HEK293 (cell line): ENCODE data around the gene SYNE1.

ENCODE experiments used
- CTCF ChIA-PET: fragments of 350-600 bp; formaldehyde crosslinking; extraction: SDS; loops from one replicate; lab custom pipeline; 2021; ENCODE audit warnings: antibody characterized with exemption; lab: Yijun Ruan, JAX
- POLR2A ChIA-PET: fragments of 300-600 bp; formaldehyde crosslinking; extraction: SDS; loops from one replicate; lab custom pipeline; 2020; ENCODE audit warnings: antibody characterized with exemption, inconsistent platforms; lab: Yijun Ruan, JAX
- H3K27ac ChIP-seq: fragments of 200-500 bp; sonication (Bioruptor generic); 2 replicates; pipeline ENCODE4 v1.5.1; 2014; ENCODE audit warnings: low read depth, low read length, control low read depth, inconsistent platforms; ENCODE audit errors: extremely low read depth
- H3K36me3 ChIP-seq, 2 experiments: fragments of 200-500 bp in 1 of 2; sonication (Bioruptor generic) in 1 of 2; 1 replicate in 1 of 2; 2 replicates in 1 of 2; pipeline ENCODE4 v1.5.1; 2014 to 2017; ENCODE audit warnings: inconsistent platforms in 2 of 2, low read length in 2 of 2; ENCODE audit not compliant: control insufficient read depth in 2 of 2, insufficient read depth in 1 of 2
- H3K4me1 ChIP-seq: fragments of 200-500 bp; sonication (Bioruptor generic); 2 replicates; pipeline ENCODE4 v1.5.1; 2014; ENCODE audit warnings: mild to moderate bottlenecking, low read length, inconsistent platforms; ENCODE audit not compliant: control insufficient read depth, insufficient read depth
- H3K4me3 ChIP-seq: 2 replicates; pipeline ENCODE4 v1.5.1; 2011; ENCODE audit warnings: low read depth, mild to moderate bottlenecking, control low read depth, low read length, moderate library complexity
- H3K9me3 ChIP-seq: fragments of 200-500 bp; sonication (Bioruptor generic); 2 replicates; pipeline ENCODE4 v1.5.1; 2014; ENCODE audit warnings: low read depth, low read length, inconsistent platforms; ENCODE audit not compliant: control insufficient read depth, insufficient read depth
- HOXA7 ChIP-seq: sonication (generic); formaldehyde crosslinking; IDR thresholded peaks from 2 replicates; pipeline ENCODE4 v1.8.1; 2022; ENCODE audit warnings: missing genetic modification reagents, borderline replicate concordance
- KLF16 ChIP-seq: fragments of 450-650 bp; formaldehyde crosslinking; IDR thresholded peaks from 2 replicates; pipeline ENCODE4 v1.5.1; 2017; ENCODE audit warnings: missing biosample characterization, missing genetic modification characterization
- REPIN1 ChIP-seq: fragments of 450-650 bp; formaldehyde crosslinking; IDR thresholded peaks from 2 replicates; pipeline ENCODE4 v1.5.1; 2017; ENCODE audit warnings: missing biosample characterization, missing genetic modification characterization, low read depth
- SALL2 ChIP-seq: fragments of 450-650 bp; formaldehyde crosslinking; IDR thresholded peaks from 2 replicates; pipeline ENCODE4 v1.5.0; 2017; ENCODE audit warnings: missing biosample characterization, mild to moderate bottlenecking, missing genetic modification characterization, borderline replicate concordance
- SETDB1 ChIP-seq: IDR thresholded peaks from one replicate; pipeline ENCODE4 v1.6.1; 2017; ENCODE audit warnings: mild to moderate bottlenecking, low read length, moderate library complexity, mixed read lengths; ENCODE audit not compliant: insufficient read length
- ZBTB20 ChIP-seq: fragments of 450-650 bp; formaldehyde crosslinking; IDR thresholded peaks from 2 replicates; pipeline ENCODE4 v1.5.1; 2016; ENCODE audit warnings: missing biosample characterization, missing genetic modification characterization
- ZBTB7A ChIP-seq: fragments of 450-650 bp; formaldehyde crosslinking; IDR thresholded peaks from 2 replicates; pipeline ENCODE4 v1.5.1; 2016; ENCODE audit warnings: low read depth, missing biosample characterization, missing genetic modification characterization
- ZNF169 ChIP-seq: fragments of 450-650 bp; formaldehyde crosslinking; IDR thresholded peaks from 2 replicates; pipeline ENCODE4 v1.5.1; 2016; ENCODE audit warnings: missing biosample characterization, missing genetic modification characterization
- ZNF423 ChIP-seq: fragments of 450-650 bp; formaldehyde crosslinking; IDR thresholded peaks from 2 replicates; pipeline ENCODE4 v1.5.1; 2016; ENCODE audit warnings: missing biosample characterization, missing genetic modification characterization
- ZNF501 ChIP-seq: fragments of 450-650 bp; formaldehyde crosslinking; IDR thresholded peaks from 2 replicates; pipeline ENCODE4 v1.5.1; 2016; ENCODE audit warnings: missing biosample characterization, missing genetic modification characterization
- ZNF549 ChIP-seq: fragments of 450-650 bp; IDR thresholded peaks from 2 replicates; pipeline ENCODE4 v1.5.1; 2018; ENCODE audit warnings: missing biosample characterization, missing genetic modification characterization, mild to moderate bottlenecking, inconsistent platforms, moderate library complexity
- ZNF621 ChIP-seq: fragments of 450-650 bp; formaldehyde crosslinking; IDR thresholded peaks from 2 replicates; pipeline ENCODE4 v1.5.1; 2017; ENCODE audit warnings: missing biosample characterization, missing genetic modification characterization
- ZNF701 ChIP-seq: fragments of 450-650 bp; formaldehyde crosslinking; IDR thresholded peaks from 2 replicates; pipeline ENCODE4 v1.5.1; 2016; ENCODE audit warnings: missing biosample characterization, missing genetic modification characterization
- ZNF747 ChIP-seq: fragments of 450-650 bp; formaldehyde crosslinking; IDR thresholded peaks from 2 replicates; pipeline ENCODE4 v1.5.1; 2016; ENCODE audit warnings: missing biosample characterization, missing genetic modification characterization
- TF ChIP-seq, protein P1 (sequence below): fragments of 450-650 bp; formaldehyde crosslinking; IDR thresholded peaks from 2 replicates; pipeline ENCODE4 v1.5.1; 2016; ENCODE audit warnings: missing biosample characterization, missing genetic modification characterization
- TF ChIP-seq, protein P2 (sequence below): fragments of 450-650 bp; formaldehyde crosslinking; IDR thresholded peaks from 2 replicates; pipeline ENCODE4 v1.5.1; 2017; ENCODE audit warnings: missing biosample characterization, missing genetic modification characterization
- TF ChIP-seq, protein P3 (sequence below): fragments of 450-650 bp; formaldehyde crosslinking; IDR thresholded peaks from 2 replicates; pipeline ENCODE4 v1.5.1; 2016; ENCODE audit warnings: missing biosample characterization, missing genetic modification characterization
- TF ChIP-seq, protein P4 (sequence below): fragments of 450-650 bp; formaldehyde crosslinking; IDR thresholded peaks from 2 replicates; pipeline ENCODE4 v1.5.1; 2016; ENCODE audit warnings: missing biosample characterization, missing genetic modification characterization
- TF ChIP-seq, protein P5 (sequence below): fragments of 450-650 bp; formaldehyde crosslinking; IDR thresholded peaks from 2 replicates; pipeline ENCODE4 v1.5.1; 2016; ENCODE audit warnings: missing biosample characterization, missing genetic modification characterization

SYNE1 gene

DNA sequence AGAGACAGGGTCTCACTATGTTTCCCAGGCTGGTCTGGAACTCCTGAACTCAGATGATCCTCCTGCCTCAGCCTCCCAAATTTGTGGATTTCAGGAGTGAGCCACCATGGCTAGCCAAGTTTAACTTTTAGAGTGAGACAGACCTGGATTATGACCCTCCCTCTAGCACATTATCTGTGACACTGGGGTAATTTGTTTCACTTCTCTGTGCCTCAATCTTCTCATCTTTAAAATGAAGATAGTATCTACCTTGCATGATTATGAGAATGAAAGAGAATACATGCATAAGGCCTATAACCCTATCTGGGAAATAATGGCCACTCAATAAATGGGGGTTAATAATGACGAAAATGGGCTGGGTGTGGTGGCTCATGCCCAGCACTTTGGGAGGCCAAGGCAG is 373.6 kb downstream of the SYNE1 start:
- ChIA-PET POLR2A (no interaction called here), CTCF (interaction anchor here (0.7 kb wide), 1 partner anchor 24 kb away, joined by 4 read pairs; no protein-coding TSS in a partner anchor)
- Histone ChIP-seq H3K9me3 (no peaks in the 10 kb centered on the region), H3K4me3 (no peak overlapping the region), H3K4me1 (no peaks in the 10 kb centered on the region), H3K27ac (no peak overlapping the region), H3K36me3 (peaks cover 1 to 24% of the 10 kb centered on the region in 2 experiments; a peak in 2 of 3 replicates)
- TF ChIP-seq ZNF169 (tag by site-specific recombination) (no peak), ZNF423 (tag by site-specific recombination) (no peak), ZNF701 (tag by site-specific recombination) (no peak), HOXA7 (no peak), SALL2 (tag by site-specific recombination) (no peak), ZNF549 (tag by site-specific recombination) (no peak), ZBTB20 (tag by site-specific recombination) (no peak), ZBTB7A (no peak), KLF16 (tag by site-specific recombination) (no peak), ZNF621 (tag by site-specific recombination) (no peak), SETDB1 (no peak), ZNF501 (tag by site-specific recombination) (no peak), ZNF747 (tag by site-specific recombination) (no peak), REPIN1 (no peak)
- TF ChIP-seq, protein P1, sequence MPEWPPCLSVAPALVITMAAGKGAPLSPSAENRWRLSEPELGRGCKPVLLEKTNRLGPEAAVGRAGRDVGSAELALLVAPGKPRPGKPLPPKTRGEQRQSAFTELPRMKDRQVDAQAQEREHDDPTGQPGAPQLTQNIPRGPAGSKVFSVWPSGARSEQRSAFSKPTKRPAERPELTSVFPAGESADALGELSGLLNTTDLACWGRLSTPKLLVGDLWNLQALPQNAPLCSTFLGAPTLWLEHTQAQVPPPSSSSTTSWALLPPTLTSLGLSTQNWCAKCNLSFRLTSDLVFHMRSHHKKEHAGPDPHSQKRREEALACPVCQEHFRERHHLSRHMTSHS (tag by site-specific recombination): no peak
- TF ChIP-seq, protein P2, sequence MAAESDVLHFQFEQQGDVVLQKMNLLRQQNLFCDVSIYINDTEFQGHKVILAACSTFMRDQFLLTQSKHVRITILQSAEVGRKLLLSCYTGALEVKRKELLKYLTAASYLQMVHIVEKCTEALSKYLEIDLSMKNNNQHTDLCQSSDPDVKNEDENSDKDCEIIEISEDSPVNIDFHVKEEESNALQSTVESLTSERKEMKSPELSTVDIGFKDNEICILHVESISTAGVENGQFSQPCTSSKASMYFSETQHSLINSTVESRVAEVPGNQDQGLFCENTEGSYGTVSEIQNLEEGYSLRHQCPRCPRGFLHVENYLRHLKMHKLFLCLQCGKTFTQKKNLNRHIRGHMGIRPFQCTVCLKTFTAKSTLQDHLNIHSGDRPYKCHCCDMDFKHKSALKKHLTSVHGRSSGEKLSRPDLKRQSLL (tag by site-specific recombination): no peak
- TF ChIP-seq, protein P3, sequence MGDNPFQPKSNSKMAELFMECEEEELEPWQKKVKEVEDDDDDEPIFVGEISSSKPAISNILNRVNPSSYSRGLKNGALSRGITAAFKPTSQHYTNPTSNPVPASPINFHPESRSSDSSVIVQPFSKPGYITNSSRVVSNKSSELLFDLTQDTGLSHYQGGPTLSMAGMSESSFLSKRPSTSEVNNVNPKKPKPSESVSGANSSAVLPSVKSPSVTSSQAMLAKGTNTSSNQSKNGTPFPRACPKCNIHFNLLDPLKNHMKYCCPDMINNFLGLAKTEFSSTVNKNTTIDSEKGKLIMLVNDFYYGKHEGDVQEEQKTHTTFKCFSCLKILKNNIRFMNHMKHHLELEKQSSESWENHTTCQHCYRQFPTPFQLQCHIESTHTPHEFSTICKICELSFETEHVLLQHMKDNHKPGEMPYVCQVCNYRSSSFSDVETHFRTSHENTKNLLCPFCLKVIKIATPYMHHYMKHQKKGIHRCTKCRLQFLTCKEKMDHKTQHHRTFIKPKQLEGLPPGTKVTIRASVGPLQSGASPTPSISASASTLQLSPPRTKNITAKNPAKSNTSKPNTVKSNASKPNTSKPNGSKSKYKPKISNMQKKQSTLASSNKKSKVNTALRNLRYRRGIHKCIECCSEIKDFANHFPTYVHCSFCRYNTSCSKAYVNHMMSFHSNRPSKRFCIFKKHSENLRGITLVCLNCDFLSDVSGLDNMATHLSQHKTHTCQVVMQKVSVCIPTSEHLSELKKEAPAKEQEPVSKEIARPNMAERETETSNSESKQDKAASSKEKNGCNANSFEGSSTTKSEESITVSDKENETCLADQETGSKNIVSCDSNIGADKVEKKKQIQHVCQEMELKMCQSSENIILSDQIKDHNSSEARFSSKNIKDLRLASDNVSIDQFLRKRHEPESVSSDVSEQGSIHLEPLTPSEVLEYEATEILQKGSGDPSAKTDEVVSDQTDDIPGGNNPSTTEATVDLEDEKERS (tag by site-specific recombination): no peak
- TF ChIP-seq, protein P4, sequence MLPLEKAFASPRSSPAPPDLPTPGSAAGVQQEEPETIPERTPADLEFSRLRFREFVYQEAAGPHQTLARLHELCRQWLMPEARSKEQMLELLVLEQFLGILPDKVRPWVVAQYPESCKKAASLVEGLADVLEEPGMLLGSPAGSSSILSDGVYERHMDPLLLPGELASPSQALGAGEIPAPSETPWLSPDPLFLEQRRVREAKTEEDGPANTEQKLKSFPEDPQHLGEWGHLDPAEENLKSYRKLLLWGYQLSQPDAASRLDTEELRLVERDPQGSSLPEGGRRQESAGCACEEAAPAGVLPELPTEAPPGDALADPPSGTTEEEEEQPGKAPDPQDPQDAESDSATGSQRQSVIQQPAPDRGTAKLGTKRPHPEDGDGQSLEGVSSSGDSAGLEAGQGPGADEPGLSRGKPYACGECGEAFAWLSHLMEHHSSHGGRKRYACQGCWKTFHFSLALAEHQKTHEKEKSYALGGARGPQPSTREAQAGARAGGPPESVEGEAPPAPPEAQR (tag by site-specific recombination): no peak
- TF ChIP-seq, protein P5, sequence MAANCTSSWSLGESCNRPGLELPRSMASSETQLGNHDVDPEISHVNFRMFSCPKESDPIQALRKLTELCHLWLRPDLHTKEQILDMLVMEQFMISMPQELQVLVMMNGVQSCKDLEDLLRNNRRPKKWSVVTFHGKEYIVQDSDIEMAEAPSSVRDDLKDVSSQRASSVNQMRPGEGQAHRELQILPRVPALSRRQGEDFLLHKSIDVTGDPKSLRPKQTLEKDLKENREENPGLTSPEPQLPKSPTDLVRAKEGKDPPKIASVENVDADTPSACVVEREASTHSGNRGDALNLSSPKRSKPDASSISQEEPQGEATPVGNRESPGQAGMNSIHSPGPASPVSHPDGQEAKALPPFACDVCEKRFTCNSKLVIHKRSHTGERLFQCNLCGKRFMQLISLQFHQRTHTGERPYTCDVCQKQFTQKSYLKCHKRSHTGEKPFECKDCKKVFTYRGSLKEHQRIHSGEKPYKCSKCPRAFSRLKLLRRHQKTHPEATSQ (tag by site-specific recombination): no peak
